GM21576 (cell line): ENCODE measurements around the gene ARHGEF35.
A peak's percentile ranks its signal among the peaks of the same experiment; 100 is the strongest.
"Not testable (repeated sequence)": the region's sequence is repeated elsewhere in the genome, so short reads cannot be mapped to it uniquely, and the experiment has no call there.

Experiments used
- ATAC-seq: cut with Tn5 transposase; IDR thresholded peaks from one replicate; pipeline ENCODE4 v1.9.1; 2021; ENCODE audit warnings: mild to moderate bottlenecking, moderate library complexity; ENCODE audit not compliant: unreplicated experiment

The ARHGEF35 gene

DNA sequence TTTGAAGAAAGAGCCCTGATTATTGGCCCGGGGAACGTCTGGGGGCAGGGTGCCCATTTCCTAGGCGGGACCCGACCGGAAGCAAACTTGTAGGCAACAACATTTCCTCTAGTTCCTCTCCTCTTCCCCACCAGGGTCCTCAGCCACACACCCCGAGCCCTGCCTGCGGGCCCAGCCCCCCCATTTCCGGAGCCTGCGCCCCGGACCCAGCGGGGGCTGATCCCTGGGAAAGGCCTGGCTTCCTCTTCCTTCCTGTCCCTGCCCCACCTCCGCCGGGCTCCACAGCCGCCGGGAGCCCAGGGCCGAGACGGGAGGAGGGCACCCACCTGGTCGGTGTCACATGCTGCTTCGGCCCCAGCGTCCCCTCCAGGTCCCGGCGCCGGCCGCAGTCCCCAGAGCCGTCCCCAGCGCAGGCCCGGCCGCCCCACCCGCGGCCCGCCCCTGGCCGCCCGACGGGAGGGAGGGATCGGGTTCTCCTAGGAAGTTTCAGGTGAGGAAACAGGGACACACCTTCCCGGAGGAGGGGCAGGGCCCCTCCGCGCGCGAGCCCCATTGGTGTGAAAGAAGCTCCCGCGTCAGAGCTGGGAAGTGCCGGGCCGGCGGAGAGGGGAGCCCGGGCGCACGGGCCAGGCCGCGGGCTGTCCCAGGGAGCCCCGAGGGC lies at the start of gene ARHGEF35:
Gene ARHGEF35 (minus strand): TSS at position 622 of the 661 bp plus-strand sequence. CDS start 7,450 bp downstream, outside the sequence.
- peak; percentile 65 for ATAC-seq

DNA sequence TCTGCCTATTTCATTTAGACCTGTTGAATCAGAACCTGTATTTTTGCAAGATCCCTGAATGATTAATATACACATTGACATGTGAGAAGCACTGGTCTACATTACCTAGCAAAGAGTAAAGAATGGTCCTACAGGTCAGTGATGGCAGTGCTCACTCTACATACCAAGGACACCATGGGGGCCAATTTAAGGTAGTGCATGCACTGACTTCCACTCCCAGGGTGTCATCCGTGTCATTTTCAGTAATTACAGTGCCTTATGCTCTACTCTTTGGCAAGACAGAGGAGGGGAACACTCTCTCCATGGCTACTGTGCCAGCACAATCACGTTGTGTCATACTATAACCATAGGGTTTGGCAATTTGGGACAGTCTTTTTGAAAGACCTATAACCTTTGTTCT lies 49.7 kb upstream of the ARHGEF35 start:
- not testable (repeated sequence) for ATAC-seq

GRCh38 chr7:144239365-144239764 lies 43.7 kb upstream of the ARHGEF35 start, which contains the start of gene OR2A42:
TSS of gene OR2A42 (minus strand) at chr7:144239605. CDS start at chr7:144232843, 6,762 bp downstream.
- not testable (repeated sequence) for ATAC-seq

DNA sequence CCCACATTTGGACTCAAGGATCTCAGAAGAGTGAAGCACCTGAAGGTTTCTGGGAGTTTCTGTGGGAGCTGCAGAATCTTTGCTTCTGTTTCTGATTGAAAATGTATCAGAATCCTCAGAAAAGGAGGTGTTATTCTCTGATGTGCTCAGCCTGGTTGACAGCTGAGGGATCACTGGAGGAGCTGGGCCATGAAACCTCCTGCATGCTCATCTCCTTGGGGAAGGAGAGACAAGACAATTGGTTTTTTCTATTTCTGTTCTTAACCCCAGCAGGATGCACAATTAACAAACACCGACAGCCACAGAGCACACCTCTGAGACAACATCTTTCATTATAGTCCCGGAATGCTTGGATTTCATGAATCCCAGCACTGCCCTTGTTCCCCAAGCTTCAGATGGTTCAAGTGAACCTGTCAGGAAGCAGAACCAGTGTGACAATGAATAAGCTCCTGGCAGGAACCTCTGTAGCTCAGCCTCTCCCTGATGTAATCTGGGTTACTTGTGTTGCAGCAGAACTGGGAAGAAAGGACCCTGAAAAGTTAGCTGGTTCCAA lies 43.0 kb upstream of the ARHGEF35 start:
- not testable (repeated sequence) for ATAC-seq

DNA sequence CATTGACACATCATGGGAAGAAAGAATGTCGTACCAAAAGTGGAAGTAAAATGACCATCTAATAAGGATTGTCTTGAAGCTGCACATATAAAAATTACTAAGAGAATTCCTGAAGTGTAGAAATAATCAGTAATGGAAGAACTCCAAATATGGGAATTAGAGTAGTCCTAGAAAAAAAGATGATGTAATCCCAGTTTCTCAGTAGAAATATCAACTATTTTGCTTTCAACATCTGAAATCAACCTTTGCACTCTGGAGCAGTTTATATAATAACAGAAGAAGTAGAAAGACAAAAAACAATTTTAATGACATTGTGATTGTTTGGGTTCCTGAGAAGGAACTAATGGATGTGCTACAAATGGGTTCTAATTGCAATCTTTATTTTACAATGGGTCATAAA lies 37.4 kb upstream of the ARHGEF35 start:
- ATAC-seq, result not testable (repeated sequence)

GRCh38 chr7:144231027-144231426 lies 35.4 kb upstream of the ARHGEF35 start:
- ATAC-seq, result not testable (repeated sequence)

- not testable (repeated sequence) for ATAC-seq
Measured at GRCh38 chr7:144228810-144229209, 33.2 kb upstream of the ARHGEF35 start.

- not testable (repeated sequence) for ATAC-seq
Measured at GRCh38 chr7:144226866-144227265, 31.2 kb upstream of the ARHGEF35 start.

GRCh38 chr7:144223675-144224074 lies 28.0 kb upstream of the ARHGEF35 start:
- ATAC-seq, result not testable (repeated sequence)

DNA sequence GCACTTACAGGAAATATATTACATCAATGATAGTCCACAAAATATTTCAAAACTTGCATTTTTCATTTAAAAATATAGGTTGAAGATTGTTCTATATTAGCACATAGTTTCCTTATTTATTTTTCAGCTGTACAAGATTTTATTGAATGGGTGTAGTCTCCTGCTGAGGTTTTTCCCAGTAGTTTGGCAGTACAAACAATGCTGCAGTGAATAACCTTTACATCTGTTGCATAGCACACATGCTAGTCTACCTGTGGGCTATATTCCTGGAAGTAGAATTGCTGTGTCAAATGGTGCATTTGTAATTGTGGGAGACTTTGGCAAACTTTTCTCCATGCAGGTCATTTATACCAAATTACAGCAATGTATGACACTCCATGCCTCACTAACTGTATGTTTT lies 24.9 kb upstream of the ARHGEF35 start:
- not testable (repeated sequence) for ATAC-seq

- not testable (repeated sequence) for ATAC-seq
Measured at GRCh38 chr7:144219149-144219548, 23.5 kb upstream of the ARHGEF35 start.

DNA sequence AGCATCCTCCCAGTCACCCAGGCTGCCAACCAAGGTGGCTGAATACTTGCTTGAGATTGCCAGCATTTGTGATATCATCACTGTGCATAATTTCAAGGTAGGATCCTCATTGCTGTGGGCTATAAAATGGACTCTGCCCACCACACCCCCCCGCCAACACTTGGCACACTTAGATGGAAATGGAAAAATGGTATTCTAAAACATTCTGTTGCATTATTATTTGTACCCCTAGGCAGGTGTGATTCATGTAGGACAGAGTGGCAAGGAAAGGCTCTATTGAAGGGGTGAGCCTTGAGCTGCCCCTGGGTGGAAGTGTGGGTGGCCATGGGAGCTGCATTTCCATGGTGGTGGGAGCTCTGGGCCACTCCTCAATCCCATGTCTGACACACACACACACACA lies 22.9 kb upstream of the ARHGEF35 start:
- ATAC-seq, result not testable (repeated sequence)

GRCh38 chr7:144217200-144217599 lies 21.6 kb upstream of the ARHGEF35 start:
- not testable (repeated sequence) for ATAC-seq

DNA sequence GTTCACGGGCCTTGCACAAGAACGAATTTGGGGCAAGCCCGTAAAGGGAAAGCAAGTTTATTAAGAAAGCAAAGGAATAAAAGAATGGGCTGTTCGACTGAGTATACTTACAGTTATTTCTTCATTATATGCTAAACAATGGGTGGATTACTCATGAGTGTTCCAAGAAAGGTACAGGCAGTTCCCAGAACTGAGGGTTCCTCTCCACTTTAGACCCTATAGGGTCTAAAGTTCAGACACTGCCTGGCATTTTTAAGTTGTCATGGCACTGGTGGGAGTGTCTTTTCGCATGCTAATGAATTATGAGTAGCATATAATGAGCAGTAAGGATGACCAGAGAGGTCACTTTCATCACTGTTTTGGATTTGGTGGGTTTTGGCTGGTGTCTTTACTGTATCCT lies 9.7 kb upstream of the ARHGEF35 start:
- ATAC-seq, result not testable (repeated sequence)

- not testable (repeated sequence) for ATAC-seq
Measured at GRCh38 chr7:144203086-144203485, 7.5 kb upstream of the ARHGEF35 start.

GRCh38 chr7:144201978-144202377 lies 6.3 kb upstream of the ARHGEF35 start:
- peak; percentile 31 for ATAC-seq

DNA sequence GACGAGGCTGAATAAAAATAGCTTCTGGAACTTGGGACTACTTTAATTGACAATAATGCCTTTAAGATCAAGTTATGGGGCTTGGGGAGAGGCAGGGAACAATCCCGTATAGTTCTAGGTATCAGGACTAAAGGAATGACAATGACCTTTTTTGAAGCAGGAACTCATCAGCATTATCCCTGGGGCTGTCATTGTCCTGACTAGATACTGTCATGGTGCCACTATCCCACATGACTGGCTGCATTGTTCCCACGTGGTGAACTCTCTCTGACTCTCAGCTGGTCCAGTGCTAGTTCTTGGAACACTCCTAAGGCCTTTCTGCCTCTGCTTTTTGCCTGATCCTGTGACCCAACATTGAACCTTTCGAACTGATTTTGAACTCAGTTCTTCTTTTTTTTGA lies 3.3 kb upstream of the ARHGEF35 start:
- not testable (repeated sequence) for ATAC-seq

GRCh38 chr7:144194453-144194852 lies 1.2 kb downstream of the ARHGEF35 start:
- not testable (repeated sequence) for ATAC-seq

GRCh38 chr7:144193782-144194181 lies 1.9 kb downstream of the ARHGEF35 start:
- ATAC-seq, result not testable (repeated sequence)

GRCh38 chr7:144188578-144189171 lies 7.0 kb downstream of the ARHGEF35 start:
- not testable (repeated sequence) for ATAC-seq

GRCh38 chr7:144187848-144188247 lies 7.8 kb downstream of the ARHGEF35 start:
- not testable (repeated sequence) for ATAC-seq

DNA sequence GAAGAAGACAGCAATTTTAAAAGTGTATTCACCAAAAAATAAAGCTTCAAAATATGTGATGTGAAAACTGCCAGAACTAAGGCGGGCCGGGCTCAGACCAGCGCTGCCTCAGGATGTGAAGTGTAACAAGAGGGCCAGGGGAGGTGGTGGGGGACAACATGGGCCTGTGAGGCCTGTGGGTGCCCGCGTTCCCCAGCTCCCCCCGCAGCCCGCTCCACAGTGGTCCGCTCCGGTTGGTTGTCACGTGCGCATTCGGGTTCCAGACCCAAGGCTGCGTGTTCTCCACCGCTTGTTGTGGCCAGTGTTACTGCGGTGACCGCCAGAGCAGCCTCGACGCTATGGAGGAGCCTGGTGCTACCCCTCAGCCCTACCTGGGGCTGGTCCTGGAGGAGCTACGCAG lies 12.5 kb downstream of the ARHGEF35 start, which contains the start of gene CTAGE4:
Gene CTAGE4 (plus strand): TSS at position 301 of the 400 bp plus-strand sequence. CDS start 38 bp downstream, at position 339.
- ATAC-seq, result not testable (repeated sequence)
